D721Med (cell line): ENCODE measurements around the gene PDLIM5.

ENCODE experiments used
- DNase-seq: peaks from one replicate; pipeline ENCODE4 v3.0.0; 2011; ENCODE audit warnings: low spot score; ENCODE audit not compliant: insufficient read length
- FAIRE-seq: peaks from 2 replicates; lab custom pipeline; 2011; peaks lifted over from hg19 to GRCh38; lab: Jason Lieb, UNC
- CTCF ChIP-seq: IDR thresholded peaks from 2 replicates; pipeline ENCODE4 v1.5.1; 2012; ENCODE audit warnings: mild to moderate bottlenecking, control low read depth; ENCODE audit not compliant: insufficient read depth; ENCODE audit errors: missing control alignments

The PDLIM5 gene

DNA sequence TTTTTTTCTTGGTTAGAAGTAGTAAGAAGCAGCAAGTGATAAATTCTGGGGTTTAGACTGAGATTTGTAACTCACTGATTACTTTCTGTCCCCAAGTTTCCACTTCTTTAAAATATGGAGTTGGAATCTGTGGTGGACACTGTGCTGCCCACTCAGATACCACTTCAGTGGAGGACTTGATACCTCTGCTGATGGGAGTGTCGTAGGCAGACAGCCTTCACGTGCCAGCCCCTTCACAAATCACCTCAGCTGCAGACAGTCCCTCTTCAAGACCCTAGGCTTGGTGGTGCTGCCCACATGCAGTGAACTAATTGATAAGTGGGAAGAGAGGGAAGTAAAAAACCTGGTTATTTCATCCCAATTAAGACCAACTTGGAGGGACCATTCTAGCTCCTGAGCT, 139.5 kb downstream of the PDLIM5 start:
- TF ChIP-seq CTCF: no peak
- FAIRE-seq (no peak), DNase-seq (no peak)

DNA sequence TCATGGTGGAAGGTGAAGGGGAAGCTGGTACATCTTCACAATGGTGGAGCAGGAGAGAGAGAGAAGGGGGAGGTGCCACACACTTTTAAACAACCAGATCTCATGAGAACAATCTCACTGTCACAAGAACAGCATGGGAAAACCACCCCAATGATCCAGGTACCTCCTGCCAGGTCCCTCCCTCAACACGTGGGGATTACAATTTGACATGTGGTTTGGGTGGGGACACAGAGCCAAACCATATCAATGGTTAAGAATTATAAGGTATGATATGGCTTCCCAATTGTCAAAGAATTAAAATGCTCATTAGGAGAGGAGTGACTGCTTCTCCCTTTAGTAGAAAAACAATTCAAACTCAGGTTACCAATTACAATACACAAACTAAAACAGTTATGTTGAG, 143.3 kb downstream of the PDLIM5 start:
- no peak for TF ChIP-seq CTCF
- DNase-seq (no peak), FAIRE-seq (no peak)

DNA sequence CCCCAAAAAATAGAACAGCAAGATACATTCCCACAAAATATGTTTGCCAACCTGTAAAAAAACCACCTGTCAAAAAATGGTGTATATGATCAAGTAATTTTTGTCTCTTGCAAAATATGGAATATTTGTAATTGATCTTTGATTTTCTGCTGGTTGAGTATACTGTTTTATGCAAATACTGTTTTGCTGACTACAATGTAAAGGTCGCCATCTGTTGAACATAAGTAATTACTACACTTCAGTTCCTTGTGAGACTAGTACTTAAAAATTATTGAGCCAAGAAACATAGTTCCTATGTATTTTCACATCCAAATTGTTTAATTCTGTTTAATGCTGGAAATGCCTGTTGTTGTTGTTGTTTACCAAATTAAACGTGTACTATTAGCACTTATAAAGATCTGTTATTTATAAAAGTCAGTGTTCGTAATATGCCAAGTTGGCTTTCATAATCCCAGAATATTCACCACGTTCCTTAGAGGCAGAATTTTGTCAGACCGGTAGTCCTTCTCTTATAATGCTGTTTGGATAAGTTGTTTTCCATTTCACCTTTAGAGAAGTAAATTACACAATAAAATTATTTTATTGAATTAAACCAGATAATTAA, 144.2 kb downstream of the PDLIM5 start:
- peak; percentile 96 for FAIRE-seq
- no peak for DNase-seq
- TF ChIP-seq CTCF: peak; percentile 66

GRCh38 chr4:94598758-94599157, 147.0 kb downstream of the PDLIM5 start:
- no peak for FAIRE-seq

DNA sequence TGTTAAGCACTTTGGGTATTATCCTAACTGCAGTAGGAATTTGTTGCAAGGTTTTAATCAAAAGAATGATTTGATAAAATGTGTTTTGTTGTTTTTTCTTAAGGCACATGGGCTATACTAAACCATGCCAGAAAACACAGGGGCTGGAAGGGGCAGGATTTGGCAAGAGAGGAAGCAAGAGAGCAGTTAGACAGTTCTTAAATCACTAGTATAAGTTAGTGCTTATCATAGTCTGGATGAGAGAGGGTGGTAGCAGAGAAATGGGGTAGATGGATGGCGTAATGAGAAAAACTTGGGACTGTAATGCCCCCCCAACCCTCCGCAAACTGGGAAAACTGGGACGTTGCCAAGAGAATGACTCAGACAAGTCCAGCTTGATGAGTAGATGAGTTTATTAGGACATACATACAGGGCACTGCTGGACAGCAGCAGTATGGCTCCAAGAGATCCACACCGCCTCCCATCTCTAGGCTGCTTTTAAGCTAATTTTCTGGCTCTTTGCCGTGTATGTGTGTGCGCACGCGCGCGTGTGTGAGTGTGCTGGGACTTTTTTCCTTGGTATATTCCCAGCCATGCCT, 151.5 kb downstream of the PDLIM5 start:
- no peak for FAIRE-seq
- DNase-seq: no peak
- no peak for TF ChIP-seq CTCF

More at GRCh38 chr4:94598758-94599157, 147.0 kb downstream of the PDLIM5 start:
- TF ChIP-seq CTCF: no peak
- no peak for DNase-seq

- no peak for DNase-seq
- peak; percentile 16 for FAIRE-seq
- no peak for TF ChIP-seq CTCF
Observed at GRCh38 chr4:94605241-94605805, 153.6 kb downstream of the PDLIM5 start.

- DNase-seq (no peak), FAIRE-seq (no peak)
- TF ChIP-seq CTCF: no peak
Observed at GRCh38 chr4:94610145-94610544, 158.4 kb downstream of the PDLIM5 start.
